ENCODE results near the gene ZIC1. TPM values are rescaled to one million over a fixed set of nuclear protein-coding genes. Genes with fewer than 3 reads are reported as not detected.

ZIC1 gene
- total RNA-seq, 1 experiment from 2014 or later = not detected

DNA sequence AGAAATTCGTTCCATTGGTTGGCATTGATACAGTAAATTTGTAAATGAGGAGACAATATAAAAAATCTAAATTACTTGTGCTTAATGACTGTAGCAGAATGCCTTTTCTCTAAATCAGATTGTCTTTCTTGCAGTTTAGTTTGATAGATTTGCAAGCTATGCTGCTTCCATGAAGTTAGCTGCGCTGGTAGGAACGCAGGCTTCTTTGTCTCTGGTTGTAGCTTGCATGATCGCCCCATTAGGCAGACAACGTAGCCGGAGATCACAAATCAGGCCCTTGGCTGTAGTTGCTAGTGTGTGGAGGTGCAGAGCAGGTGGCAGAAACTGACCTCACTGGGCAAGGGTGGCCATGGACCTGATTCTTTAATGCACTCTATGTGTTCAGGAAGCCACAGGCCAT, 6.1 kb downstream of the ZIC1 start:
- no peak overlapping the region for H2BK20ac ChIP-seq (ENCODE audit: low read depth, low read length, poor library complexity, severe bottlenecking)
- peaks cover 5% of the 10 kb centered on the region; the same call in 1 of the 2 replicates for H3K4me1 ChIP-seq (ENCODE audit: insufficient read depth, low read length)
- H2AFZ ChIP-seq (ENCODE audit: low read length) = no peak overlapping the region
- H3K9ac ChIP-seq (ENCODE audit: extremely low read depth, insufficient read length, low read length) = no peak overlapping the region
- no peak overlapping the region for H3K27ac ChIP-seq (ENCODE audit: insufficient read length, low read depth, low read length)
- H3K18ac ChIP-seq (ENCODE audit: insufficient read length, low read depth, low read length) = no peak overlapping the region
- H3K4ac ChIP-seq (ENCODE audit: low read depth, low read length) = no peak overlapping the region
- no peak overlapping the region for H4K5ac ChIP-seq (ENCODE audit: insufficient read length, low read depth, low read length)
- H2BK15ac ChIP-seq (ENCODE audit: low read depth, low read length) = no peak overlapping the region
- WGBS (ENCODE audit: extremely low coverage, insufficient read length, low lambda C conversion rate) = no CpG with 5 or more reads among the region's 6 CpGs
- peaks cover 83% of the 10 kb centered on the region for H3K27me3 ChIP-seq (ENCODE audit: insufficient read depth, low read length)
- no peak overlapping the region for H2BK12ac ChIP-seq (ENCODE audit: insufficient read length, low read depth, low read length)
- no peak overlapping the region for H4K8ac ChIP-seq (replicated peaks; ENCODE audit: insufficient read length, low read depth, low read length)
- peaks cover 25% of the 10 kb centered on the region for H3K23me2 ChIP-seq (ENCODE audit: insufficient read length, low read depth, low read length, poor library complexity, severe bottlenecking)
- peaks cover 99% of the 10 kb centered on the region for H3K27me3 Mint-ChIP-seq (ENCODE audit: low read depth)
- no peaks in the 10 kb centered on the region for H4K20me1 ChIP-seq (ENCODE audit: control insufficient read depth, insufficient read depth, insufficient read length)
- no peak overlapping the region for H3K56ac ChIP-seq (ENCODE audit: insufficient read length, low read depth, low read length)
- TF ChIP-seq CTCF (conservative IDR thresholded peaks at IDR 0.05) = no peak
- no peaks in the 10 kb centered on the region for H3K79me2 ChIP-seq (ENCODE audit: insufficient read depth, low read length)
- H3K9me3 ChIP-seq (ENCODE audit: control insufficient read depth, low read depth, low read length) = no peaks in the 10 kb centered on the region
- no peaks in the 10 kb centered on the region; a peak in 2 of 5 replicates for H3K9me3 Mint-ChIP-seq
- H3K27ac Mint-ChIP-seq = no peak overlapping the region
- DNase-seq = peak; percentile 55
- H3K23ac ChIP-seq (ENCODE audit: insufficient read length, low read depth, low read length) = no peak overlapping the region
- H3K4me2 ChIP-seq (ENCODE audit: insufficient read depth, insufficient read length, low read length) = no peak overlapping the region
- no peak overlapping the region; a peak in 1 of 5 replicates for H3K4me3 Mint-ChIP-seq
- no peak overlapping the region for H4K91ac ChIP-seq (ENCODE audit: insufficient read length, low read depth, low read length)
- H2BK120ac ChIP-seq (ENCODE audit: low read depth, low read length, poor library complexity, severe bottlenecking) = no peak overlapping the region
- peaks cover 24 to 65% of the 10 kb centered on the region in 2 experiments for H3K4me1 Mint-ChIP-seq
- H2BK5ac ChIP-seq (ENCODE audit: insufficient read length, low read length) = no peak overlapping the region
- H3K79me1 ChIP-seq (ENCODE audit: insufficient read depth, low read depth, low read length, poor library complexity, severe bottlenecking) = no peaks in the 10 kb centered on the region
- H3K36me3 Mint-ChIP-seq (ENCODE audit: insufficient read depth in 1 of 3, low read depth in 3 of 3) = no peaks in the 10 kb centered on the region; a peak in 1 of 7 replicates
- H2AK5ac ChIP-seq (ENCODE audit: insufficient read length, low read length) = no peak overlapping the region
- H3K14ac ChIP-seq (ENCODE audit: insufficient read depth, low read length) = no peak overlapping the region
- no peak overlapping the region for H3T11ph ChIP-seq (ENCODE audit: low read length)
